ENCODE results near the gene ERRFI1.

ERRFI1 gene

GRCh38 chr1:8042134-8042533 is 16.0 kb upstream of the ERRFI1 start:
- DNase-seq, result no peak

GRCh38 chr1:8040586-8040985 is 14.5 kb upstream of the ERRFI1 start:
- DNase-seq, result peak; percentile 95

GRCh38 chr1:8039071-8039470 is 13.0 kb upstream of the ERRFI1 start:
- DNase-seq, result no peak

- no peak for DNase-seq
Observed at GRCh38 chr1:8035289-8035688, 9.2 kb upstream of the ERRFI1 start.

GRCh38 chr1:8033322-8033721 is 7.2 kb upstream of the ERRFI1 start:
- DNase-seq, result no peak

- DNase-seq, result no peak
Observed at GRCh38 chr1:8032366-8032910, 6.3 kb upstream of the ERRFI1 start.

- no peak for DNase-seq
Observed at GRCh38 chr1:8031176-8031785, 5.2 kb upstream of the ERRFI1 start.

GRCh38 chr1:8028571-8028910 is 2.4 kb upstream of the ERRFI1 start:
- no peak for DNase-seq

- DNase-seq, result peak; percentile 55
Observed at GRCh38 chr1:8027748-8028570, 1.9 kb upstream of the ERRFI1 start.

- DNase-seq, result no peak
Observed at GRCh38 chr1:8026976-8027747, 1.1 kb upstream of the ERRFI1 start.

- DNase-seq, result no peak
Observed at GRCh38 chr1:8025671-8026144, 401 bp downstream of the ERRFI1 start.

GRCh38 chr1:8025061-8025670 is 943 bp downstream of the ERRFI1 start:
- no peak for DNase-seq

- DNase-seq, result no peak
Observed at GRCh38 chr1:8024329-8024728, 1.8 kb downstream of the ERRFI1 start.

- no peak for DNase-seq
Observed at GRCh38 chr1:8023995-8024313, 2.2 kb downstream of the ERRFI1 start.

GRCh38 chr1:8023287-8023994 is 2.7 kb downstream of the ERRFI1 start:
- no peak for DNase-seq

GRCh38 chr1:8022395-8023286 is 3.5 kb downstream of the ERRFI1 start:
- no peak for DNase-seq

GRCh38 chr1:8021676-8022266 is 4.3 kb downstream of the ERRFI1 start:
- DNase-seq, result no peak

GRCh38 chr1:8020032-8020431 is 6.1 kb downstream of the ERRFI1 start:
- DNase-seq, result no peak

GRCh38 chr1:8019229-8019620 is 6.9 kb downstream of the ERRFI1 start:
- DNase-seq, result no peak

- no peak for DNase-seq
Observed at GRCh38 chr1:8018492-8019228, 7.4 kb downstream of the ERRFI1 start.

Data from amniotic stem cell (primary cell).